Stimulated activated CD8-positive, alpha-beta memory T cell treated with anti-CD3 and anti-CD28 coated beads, Interleukin-12 subunit alpha, Interleukin-12 subunit beta, amount 100 ng/mL, for 1 hour (primary cell): Measurements from ENCODE around the gene KLHL4.
"Not testable (repeated sequence)": the region's sequence is repeated elsewhere in the genome, so short reads cannot be mapped to it uniquely, and the experiment has no call there.

Source experiments
- DNase-seq: peaks from one replicate; pipeline ENCODE4 v3.0.0-alpha.2; 2020; ENCODE audit warnings: low read depth

KLHL4 gene

DNA sequence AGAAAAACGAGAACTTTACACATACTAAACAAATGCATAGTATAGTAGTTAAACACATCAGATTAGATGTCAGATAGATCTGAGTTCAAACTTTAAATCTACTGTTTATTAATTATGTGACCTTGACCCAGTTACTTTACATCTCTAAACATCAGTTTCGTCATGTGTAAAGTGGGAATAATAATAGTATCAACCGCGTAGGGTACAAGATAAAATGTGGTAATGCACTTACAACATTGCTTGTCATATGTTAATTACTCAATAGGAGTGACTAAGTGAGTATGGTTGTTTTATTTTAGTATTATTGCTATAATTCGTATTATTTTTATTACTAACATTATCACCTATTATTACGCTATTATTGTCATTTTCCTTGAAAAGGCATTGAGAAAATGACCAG is 144.2 kb downstream of the KLHL4 start:
- DNase-seq: no peak

DNA sequence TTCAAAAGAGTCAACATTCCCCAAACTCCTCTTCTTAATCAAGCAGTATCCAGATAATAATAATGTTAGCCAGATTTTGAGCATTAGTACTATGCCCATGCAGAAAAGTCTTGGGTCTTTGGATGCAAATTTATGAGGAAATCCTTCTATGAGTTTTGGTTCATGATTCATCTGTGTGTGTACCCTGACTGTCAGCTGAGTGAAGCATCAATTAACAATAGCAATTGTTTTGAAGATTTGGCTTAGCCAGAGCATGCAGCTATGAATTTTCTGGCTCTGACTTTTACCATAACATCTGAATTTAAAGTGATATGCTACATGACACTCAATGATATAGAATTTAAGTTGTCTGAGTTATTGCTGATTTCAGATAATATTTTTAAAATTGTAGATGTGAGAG is 145.8 kb downstream of the KLHL4 start:
- no peak for DNase-seq

DNA sequence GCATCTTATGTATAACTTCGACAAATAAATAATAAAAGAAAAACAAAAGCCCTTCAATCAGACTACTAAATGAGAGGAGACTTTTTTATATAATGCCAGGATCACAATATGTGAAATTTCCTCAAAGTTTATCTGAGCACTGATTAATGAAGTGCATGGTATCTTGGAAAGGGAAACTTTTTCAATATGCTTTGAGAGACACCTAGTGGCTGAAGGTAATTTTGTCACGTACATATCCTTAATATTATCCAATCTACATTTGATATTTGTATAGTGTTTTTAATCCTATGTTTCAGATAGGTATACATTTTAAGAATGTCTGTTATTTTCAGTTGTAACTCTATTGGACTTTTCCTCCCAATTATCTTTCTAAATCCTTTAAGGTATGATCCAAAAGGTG is 146.8 kb downstream of the KLHL4 start:
- DNase-seq: no peak

DNA sequence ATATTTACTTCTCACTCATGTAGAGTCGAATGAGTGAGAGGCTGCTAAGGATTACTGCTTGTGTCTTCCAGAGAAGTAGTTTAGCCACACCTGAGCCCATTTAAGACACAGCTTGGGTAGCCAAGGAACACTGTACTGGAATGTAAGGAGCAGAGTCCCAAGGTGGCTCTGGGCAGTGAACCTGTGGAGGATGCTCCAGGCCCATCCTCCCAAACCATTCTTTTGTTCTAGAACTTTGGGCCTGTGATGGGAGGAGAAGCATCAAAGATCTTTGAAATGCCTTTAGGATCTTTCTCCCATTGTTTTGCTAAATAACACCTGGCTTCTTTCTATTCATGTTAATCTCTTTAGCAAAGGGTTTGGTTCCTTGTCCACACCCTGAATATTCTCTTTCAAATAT is 162.2 kb downstream of the KLHL4 start:
- no peak for DNase-seq

DNA sequence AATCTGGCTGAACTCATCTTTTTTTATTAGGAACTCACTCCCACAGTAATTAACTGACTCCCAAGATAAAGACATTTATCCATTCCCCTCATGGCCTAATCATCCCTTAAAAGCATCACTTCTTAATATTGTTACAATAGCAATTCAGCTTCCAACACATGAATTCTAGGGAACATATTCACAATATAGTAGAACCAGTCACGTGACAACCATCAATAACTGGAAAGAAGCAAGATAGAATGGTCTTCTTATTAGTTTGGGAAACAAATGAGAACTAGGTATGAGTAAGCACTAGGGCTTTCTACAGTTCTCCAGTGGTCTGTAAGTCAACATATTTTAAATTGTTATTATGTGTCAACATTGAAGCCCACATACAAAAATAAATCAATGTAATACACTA is 170.1 kb downstream of the KLHL4 start:
- DNase-seq: no peak

DNA sequence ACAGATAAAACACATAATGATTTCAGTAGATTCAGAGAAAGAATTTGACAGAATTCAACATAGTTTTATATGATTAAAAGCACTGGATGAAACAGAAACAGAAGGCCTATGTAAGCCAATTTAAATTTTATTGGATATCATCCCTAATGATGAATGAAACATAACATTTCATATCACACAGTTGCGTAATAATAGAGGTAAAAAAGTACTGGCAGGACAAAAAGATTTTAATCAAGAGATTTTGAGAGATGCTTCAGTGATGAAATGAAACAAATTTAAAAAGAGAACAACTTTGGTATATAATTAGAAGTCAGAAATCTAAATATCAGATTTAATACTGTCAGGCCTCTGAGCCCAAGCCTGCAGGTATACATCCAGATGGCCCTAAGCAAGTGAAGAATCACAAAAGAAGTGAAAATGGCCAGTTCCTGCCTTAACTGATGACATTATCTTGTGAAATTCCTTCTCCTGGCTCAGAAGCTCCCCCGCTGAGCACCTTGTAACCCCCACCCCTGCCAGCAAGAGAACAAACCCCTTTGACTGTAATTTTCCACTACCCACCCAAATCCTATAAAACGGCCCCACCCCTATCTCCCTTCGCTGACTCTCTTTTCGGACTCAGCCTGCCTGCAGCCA is 170.6 kb downstream of the KLHL4 start:
- not testable (repeated sequence) for DNase-seq

DNA sequence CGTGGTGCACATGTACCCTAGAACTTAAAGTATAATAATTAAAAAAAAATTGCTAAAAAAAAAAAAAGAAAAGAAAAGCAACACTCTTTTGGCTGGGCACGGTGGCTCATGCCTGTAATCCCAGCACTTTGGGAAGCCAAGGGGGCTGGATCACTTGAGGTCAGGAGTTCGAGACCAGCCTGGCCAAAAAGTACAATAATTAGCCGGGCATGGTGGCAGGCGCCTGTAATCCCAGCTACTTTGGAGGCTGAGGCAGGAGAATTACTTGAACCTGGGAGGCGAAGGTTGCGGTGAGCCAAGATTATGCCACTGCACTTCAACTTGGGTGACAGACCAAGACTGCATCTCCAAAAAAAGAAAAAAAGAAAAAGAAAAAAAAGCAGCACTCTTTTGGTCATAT is 171.6 kb downstream of the KLHL4 start:
- not testable (repeated sequence) for DNase-seq

DNA sequence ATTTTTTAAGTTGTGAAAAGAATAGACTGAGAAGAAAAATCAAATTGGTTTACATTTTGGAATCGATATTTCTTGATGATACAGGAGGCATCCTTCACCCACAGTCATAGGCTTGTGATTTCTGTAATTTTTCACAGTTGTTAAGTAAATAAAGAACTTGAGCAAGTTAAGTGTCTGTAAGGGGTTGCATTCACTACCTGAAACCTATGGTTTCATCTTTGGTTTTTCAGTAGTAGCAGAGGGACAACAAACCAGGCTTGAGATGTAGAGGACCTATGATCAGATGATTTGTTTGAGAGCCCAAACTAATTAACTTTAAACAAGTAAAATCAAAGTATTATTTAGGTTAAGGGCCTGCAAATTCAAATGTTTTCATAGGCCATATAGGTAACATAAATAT is 175.6 kb downstream of the KLHL4 start:
- no peak for DNase-seq

DNA sequence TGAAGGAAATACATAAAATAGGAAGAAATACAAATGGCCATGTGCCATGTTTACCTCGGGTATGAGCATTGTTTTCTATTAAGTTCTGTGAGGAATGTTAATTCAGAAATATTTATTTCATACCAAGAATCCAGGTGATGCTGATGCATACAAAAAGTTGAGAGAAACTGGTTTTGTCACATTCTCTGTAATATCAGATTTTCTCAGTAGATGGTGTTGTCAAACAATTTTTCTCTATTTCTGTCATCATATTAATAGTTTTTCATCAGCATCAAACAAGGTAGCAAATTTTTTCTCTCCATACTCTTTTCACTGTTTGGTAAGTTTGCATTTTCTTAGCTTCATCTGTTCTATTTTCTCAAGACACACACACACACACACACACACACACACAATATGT is 179.8 kb downstream of the KLHL4 start:
- DNase-seq: no peak

DNA sequence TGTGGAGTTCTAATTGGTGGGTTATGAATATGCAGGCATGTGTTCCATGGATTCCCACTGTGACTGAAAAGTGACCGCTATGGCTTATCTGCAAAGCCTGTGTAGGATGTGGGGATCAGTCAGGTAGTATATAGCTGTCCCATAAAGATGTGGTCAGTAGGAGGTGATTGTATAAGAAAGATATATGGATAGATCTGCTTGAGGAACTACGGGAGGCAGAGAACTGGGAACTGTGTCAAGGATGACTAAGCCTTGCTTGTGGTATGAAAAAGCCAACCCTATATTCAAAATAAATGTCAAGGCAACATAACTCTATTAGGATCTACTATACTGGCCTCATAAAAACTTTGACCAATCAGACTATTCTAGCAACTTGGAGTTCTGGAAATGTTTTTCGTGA is 185.2 kb downstream of the KLHL4 start:
- DNase-seq: no peak

DNA sequence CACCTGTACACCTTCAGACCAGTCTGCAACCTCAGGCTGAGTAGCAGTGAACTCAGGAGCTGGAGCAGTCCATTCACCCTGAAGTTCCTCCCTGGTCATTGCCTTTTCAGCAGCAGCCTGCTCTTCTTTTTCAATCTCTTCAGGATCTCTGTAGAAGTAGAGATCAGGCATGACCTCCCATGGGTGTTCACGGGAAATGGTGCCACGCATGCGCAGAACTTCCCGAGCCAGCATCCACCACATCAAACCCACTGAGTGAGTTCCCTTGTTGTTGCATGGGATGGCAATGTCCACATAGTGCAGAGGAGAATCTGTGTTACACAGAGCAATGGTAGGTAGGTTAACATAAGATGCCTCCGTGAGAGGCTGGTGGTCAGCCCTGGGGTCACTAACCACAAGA is 185.9 kb downstream of the KLHL4 start:
- not testable (repeated sequence) for DNase-seq

DNA sequence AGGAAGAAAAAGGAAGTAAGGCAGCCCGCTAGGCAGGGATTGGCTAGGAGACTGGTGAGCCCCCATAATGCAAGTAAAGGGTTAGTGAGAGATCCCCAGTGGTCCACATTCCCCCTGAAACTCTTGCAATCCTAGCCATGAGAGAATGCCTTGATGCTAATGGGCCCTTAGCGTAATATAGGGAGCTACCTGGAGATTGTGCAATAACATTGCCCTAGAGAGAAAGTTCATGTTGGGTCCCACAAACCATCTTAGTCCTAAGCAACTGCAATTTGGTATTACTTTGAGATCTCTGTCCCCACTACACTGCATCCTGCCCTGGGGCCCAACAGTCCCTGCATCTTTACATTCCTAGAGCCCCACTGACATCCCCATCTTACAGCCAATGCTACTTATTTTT is 188.5 kb downstream of the KLHL4 start:
- DNase-seq: no peak

DNA sequence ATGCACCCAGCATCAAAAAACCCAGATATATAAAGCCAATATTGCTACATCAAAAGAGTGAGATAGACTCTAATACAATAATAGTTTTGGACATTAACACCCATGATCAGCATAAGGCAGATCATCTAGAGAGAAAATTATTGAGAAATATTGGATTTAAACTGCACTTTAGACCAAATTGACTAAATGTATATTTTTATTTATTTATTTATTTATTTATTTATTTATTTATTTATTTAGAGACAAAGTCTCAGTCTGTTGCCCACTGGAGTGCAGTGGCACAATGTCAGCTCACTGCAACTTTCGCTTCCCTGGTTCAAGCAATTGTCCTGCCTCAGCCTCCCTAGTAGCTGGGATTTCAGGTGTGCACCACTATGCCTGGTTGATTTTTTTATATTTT is 193.0 kb downstream of the KLHL4 start:
- no peak for DNase-seq
